ENCODE results near the gene PTPN23. TPM values are rescaled to one million over a fixed set of nuclear protein-coding genes. Genes with fewer than 3 reads are reported as not detected.

The PTPN23 gene
- total RNA-seq, 2 donors from 2014 or later: 44.2 to 54.1 TPM

GRCh38 chr3:47422743-47423142, 41.9 kb downstream of the PTPN23 start:
- H3K4me1 ChIP-seq (ENCODE audit: control insufficient read depth, insufficient read depth, low read length): no peaks in the 10 kb centered on the region
- H3K36me3 Mint-ChIP-seq (ENCODE audit: low read depth): peaks cover 36% of the 10 kb centered on the region
- H3K9me3 Mint-ChIP-seq: no peaks in the 10 kb centered on the region
- no peak for DNase-seq
- H3K4me3 ChIP-seq (ENCODE audit: low read length): no peak overlapping the region
- peaks cover 38% of the 10 kb centered on the region for H3K36me3 ChIP-seq (ENCODE audit: control insufficient read depth, insufficient read depth, low read length)
- 91 to 93% methylated on average over 6 to 9 of the region's 9 CpGs for WGBS, 2 experiments (ENCODE audit: insufficient coverage in 1 of 2, insufficient read length in 1 of 2)
- no peaks in the 10 kb centered on the region for H3K27me3 Mint-ChIP-seq (ENCODE audit: insufficient read depth)
- no peaks in the 10 kb centered on the region for H3K27me3 ChIP-seq (ENCODE audit: control insufficient read depth, insufficient read depth, low read length, poor library complexity, severe bottlenecking)
- H3K27ac Mint-ChIP-seq: peak overlapping the region; percentile 87
- H3K4me3 Mint-ChIP-seq: no peak overlapping the region
- no peak for TF ChIP-seq CTCF (conservative IDR thresholded peaks at IDR 0.05)
- H3K27ac ChIP-seq (ENCODE audit: low read depth, low read length): no peak overlapping the region
- H3K4me1 Mint-ChIP-seq: peaks cover 11% of the 10 kb centered on the region
- no peaks in the 10 kb centered on the region for H3K9me3 ChIP-seq (ENCODE audit: control insufficient read depth, low read length)
- H3K9ac ChIP-seq (ENCODE audit: extremely low read depth, low read length, poor library complexity, severe bottlenecking): no peak overlapping the region

GRCh38 chr3:47423548-47424145, 42.8 kb downstream of the PTPN23 start:
- Histone ChIP-seq H3K27ac (ENCODE audit: low read depth, low read length) (no peak overlapping the region), H3K9me3 (ENCODE audit: control insufficient read depth, low read length) (no peaks in the 10 kb centered on the region), H3K9ac (ENCODE audit: extremely low read depth, low read length, poor library complexity, severe bottlenecking) (no peak overlapping the region), H3K4me1 (ENCODE audit: control insufficient read depth, insufficient read depth, low read length) (no peaks in the 10 kb centered on the region), H3K27me3 (ENCODE audit: control insufficient read depth, insufficient read depth, low read length, poor library complexity, severe bottlenecking) (no peaks in the 10 kb centered on the region), H3K4me3 (ENCODE audit: low read length) (no peak overlapping the region), H3K36me3 (ENCODE audit: control insufficient read depth, insufficient read depth, low read length) (peaks cover 46% of the 10 kb centered on the region)
- no peak for TF ChIP-seq CTCF (conservative IDR thresholded peaks at IDR 0.05)
- Mint-ChIP-seq H3K4me3 (no peak overlapping the region), H3K27me3 (ENCODE audit: insufficient read depth) (no peaks in the 10 kb centered on the region), H3K36me3 (ENCODE audit: low read depth) (peaks cover 42% of the 10 kb centered on the region), H3K4me1 (peaks cover 11% of the 10 kb centered on the region), H3K9me3 (no peaks in the 10 kb centered on the region), H3K27ac (no peak overlapping the region)
- WGBS, 2 experiments (ENCODE audit: insufficient coverage in 1 of 2, insufficient read length in 1 of 2): 92 to 100% methylated on average over 2 to 8 of the region's 8 CpGs
- no peak for DNase-seq

DNA sequence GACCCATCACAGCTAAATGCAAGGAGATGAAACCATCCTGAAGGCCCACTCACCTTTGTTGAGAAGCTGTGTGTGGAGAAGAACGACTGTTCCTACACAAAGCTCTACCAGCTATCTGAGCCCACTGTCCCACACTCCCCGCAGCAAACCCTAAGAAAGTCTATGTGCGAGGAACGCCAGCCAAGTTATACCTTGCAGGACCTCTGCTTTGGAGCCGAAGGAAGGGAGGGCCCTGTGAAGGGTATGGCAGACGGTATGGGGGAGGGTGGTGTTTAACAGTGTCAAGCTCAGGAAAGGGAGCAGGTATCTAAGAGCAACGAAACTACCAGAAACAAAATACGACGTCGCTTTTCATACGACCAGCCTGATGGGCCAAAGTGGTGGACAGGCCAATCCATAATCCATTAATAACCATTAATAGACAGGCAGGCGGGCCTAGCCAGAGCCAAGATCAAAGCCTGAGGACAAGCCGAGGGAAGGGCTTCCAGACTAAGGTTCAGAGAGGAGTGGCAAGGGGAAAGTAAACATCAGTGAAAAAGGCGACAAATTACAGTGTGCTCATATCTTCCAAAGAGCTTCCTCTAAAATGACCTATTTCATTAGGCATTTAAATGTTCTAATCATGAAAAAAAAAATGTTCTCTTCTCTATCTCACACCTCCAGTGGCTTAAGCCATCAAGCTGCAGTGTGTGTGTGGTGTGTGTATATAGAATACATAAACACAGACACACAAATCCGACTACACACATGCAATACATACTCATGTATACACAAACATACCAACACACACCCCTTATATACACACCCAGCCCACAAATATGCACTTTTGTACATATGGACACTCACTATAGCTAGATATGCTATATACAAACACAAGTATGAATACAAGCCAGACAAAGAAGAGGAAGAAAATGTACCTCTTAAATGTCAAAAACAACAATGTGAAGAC, 43.9 kb downstream of the PTPN23 start:
- Histone ChIP-seq H3K4me3 (ENCODE audit: low read length) (no peak overlapping the region), H3K9ac (ENCODE audit: extremely low read depth, low read length, poor library complexity, severe bottlenecking) (no peak overlapping the region), H3K4me1 (ENCODE audit: control insufficient read depth, insufficient read depth, low read length) (no peaks in the 10 kb centered on the region), H3K36me3 (ENCODE audit: control insufficient read depth, insufficient read depth, low read length) (peaks cover 42% of the 10 kb centered on the region), H3K27ac (ENCODE audit: low read depth, low read length) (no peak overlapping the region), H3K9me3 (ENCODE audit: control insufficient read depth, low read length) (no peaks in the 10 kb centered on the region), H3K27me3 (ENCODE audit: control insufficient read depth, insufficient read depth, low read length, poor library complexity, severe bottlenecking) (no peaks in the 10 kb centered on the region)
- peak; percentile 3 for DNase-seq
- peak overlapping the region; percentile 45 for H3K27ac Mint-ChIP-seq
- H3K4me3 Mint-ChIP-seq: no peak overlapping the region
- no peaks in the 10 kb centered on the region for H3K9me3 Mint-ChIP-seq
- no peak for TF ChIP-seq CTCF (conservative IDR thresholded peaks at IDR 0.05)
- peaks cover 35% of the 10 kb centered on the region for H3K36me3 Mint-ChIP-seq (ENCODE audit: low read depth)
- peaks cover 11% of the 10 kb centered on the region for H3K4me1 Mint-ChIP-seq
- WGBS, 2 experiments (ENCODE audit: insufficient coverage in 1 of 2, insufficient read length in 1 of 2): 83 to 90% methylated on average over 2 to 14 of the region's 15 CpGs
- no peaks in the 10 kb centered on the region for H3K27me3 Mint-ChIP-seq (ENCODE audit: insufficient read depth)

All from endodermal cell (in vitro differentiated cells).